Peyer's patch (tissue), 4 donors: Measurements from ENCODE around the gene PLEKHH1.

Experiments used
- POLR2A ChIP-seq, 2 donors: fragments of 450-650 bp; IDR thresholded peaks; one replicate each; pipeline ENCODE4 v1.5.1; 2017; ENCODE audit warnings: antibody characterized with exemption in 2 of 2, mild to moderate bottlenecking in 2 of 2, moderate library complexity in 2 of 2
- TF ChIP-seq, protein P1 (sequence below), 6 experiments: fragments of 450-650 bp in 4 of 6; fragments of 200-600 bp in 2 of 6; sonication (generic) in 1 of 6; IDR thresholded peaks; one replicate each; pipeline ENCODE4 v1.5.1; 2017 to 2019; ENCODE audit warnings: antibody characterized with exemption in 6 of 6, mild to moderate bottlenecking in 3 of 6, moderate library complexity in 1 of 6

DNA sequence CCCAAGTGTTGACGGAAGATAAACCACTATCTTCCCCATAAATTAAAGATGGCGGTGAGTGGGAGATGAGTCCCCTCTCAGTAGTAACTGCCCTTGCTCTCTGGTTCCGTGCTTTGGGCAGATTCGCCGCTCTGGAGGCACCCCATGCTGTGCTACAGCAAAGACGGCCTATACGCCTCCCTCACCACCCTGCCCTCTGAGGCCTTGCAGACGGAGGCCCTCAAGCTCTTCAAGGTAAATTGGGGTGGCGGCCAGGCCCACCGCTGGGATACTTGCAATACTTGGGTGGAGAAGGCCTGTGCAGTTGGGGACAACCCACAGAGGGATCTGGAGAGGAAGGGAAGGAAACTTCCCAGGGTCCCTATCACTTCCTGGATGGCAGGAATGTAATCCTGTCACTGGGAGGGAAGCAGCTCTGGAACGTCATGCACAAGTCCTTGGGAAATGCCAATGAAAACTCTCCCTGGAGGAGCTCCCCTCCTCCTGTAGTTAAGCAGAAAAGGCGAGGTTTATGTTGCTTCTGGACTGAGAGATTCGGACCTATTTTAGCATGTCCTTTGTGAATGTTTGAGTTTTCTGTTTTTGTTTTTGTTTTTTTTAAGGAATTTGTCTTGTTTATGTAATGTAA lies 44.2 kb downstream of the PLEKHH1 start:
- TF ChIP-seq, protein P1, sequence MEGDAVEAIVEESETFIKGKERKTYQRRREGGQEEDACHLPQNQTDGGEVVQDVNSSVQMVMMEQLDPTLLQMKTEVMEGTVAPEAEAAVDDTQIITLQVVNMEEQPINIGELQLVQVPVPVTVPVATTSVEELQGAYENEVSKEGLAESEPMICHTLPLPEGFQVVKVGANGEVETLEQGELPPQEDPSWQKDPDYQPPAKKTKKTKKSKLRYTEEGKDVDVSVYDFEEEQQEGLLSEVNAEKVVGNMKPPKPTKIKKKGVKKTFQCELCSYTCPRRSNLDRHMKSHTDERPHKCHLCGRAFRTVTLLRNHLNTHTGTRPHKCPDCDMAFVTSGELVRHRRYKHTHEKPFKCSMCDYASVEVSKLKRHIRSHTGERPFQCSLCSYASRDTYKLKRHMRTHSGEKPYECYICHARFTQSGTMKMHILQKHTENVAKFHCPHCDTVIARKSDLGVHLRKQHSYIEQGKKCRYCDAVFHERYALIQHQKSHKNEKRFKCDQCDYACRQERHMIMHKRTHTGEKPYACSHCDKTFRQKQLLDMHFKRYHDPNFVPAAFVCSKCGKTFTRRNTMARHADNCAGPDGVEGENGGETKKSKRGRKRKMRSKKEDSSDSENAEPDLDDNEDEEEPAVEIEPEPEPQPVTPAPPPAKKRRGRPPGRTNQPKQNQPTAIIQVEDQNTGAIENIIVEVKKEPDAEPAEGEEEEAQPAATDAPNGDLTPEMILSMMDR (IDR thresholded peaks at IDR 0.05) = no peak
- no peak for TF ChIP-seq POLR2A (IDR thresholded peaks at IDR 0.05)
